ENCODE data around the gene MAPK11. TPM values are rescaled to one million over a fixed set of nuclear protein-coding genes. Genes with fewer than 3 reads are reported as not detected.
A peak's percentile ranks its signal among the peaks of the same experiment; 100 is the strongest.

The MAPK11 gene
- total and polyA plus RNA-seq, 7 experiments from 2014 or later, result 0.13 to 22.9 (median 1.4) TPM

GRCh38 chr22:50316114-50317065, 46.2 kb upstream of the MAPK11 start:
- no peak for DNase-seq

GRCh38 chr22:50315289-50316113, 45.3 kb upstream of the MAPK11 start:
- ChIA-PET CTCF (no interaction called here), POLR2A (interaction anchor here (0.8 to 1.3 kb wide), 3 partner anchors 10 to 64 kb away, joined by 3 to 9 read pairs (median 3); partner anchors contain the start of gene HDAC10)
- Histone ChIP-seq H3K27ac (ENCODE audit: low read depth, low read length) (peak overlapping the region; percentile 64), H3K36me3 (ENCODE audit: control insufficient read depth in 2 of 3, insufficient read depth in 3 of 3, low read length in 3 of 3) (no peaks in the 10 kb centered on the region), H3K9me3 (ENCODE audit: control insufficient read depth in 2 of 3, low read length in 3 of 3) (no peaks in the 10 kb centered on the region), H3K27me3 (ENCODE audit: control insufficient read depth in 2 of 2, insufficient read depth in 2 of 2, low read length in 2 of 2) (no peaks in the 10 kb centered on the region), H3K4me3 (ENCODE audit: low read length) (no peak overlapping the region), H3K4me1 (ENCODE audit: control insufficient read depth in 2 of 2, insufficient read depth in 2 of 2, low read length in 2 of 2) (peaks cover 14 to 17% of the 10 kb centered on the region in 2 donors)
- peaks cover 9 to 18% (median 12%) of the 10 kb centered on the region in 7 donors for H3K4me1 Mint-ChIP-seq
- H3K27me3 Mint-ChIP-seq, result no peaks in the 10 kb centered on the region
- no peaks in the 10 kb centered on the region for H3K9me3 Mint-ChIP-seq
- no peak for DNase-seq
- intact Hi-C loops (cut with micrococcal nuclease), result loop anchor here (2.0 kb wide), 2 partner anchors 27 to 45 kb away; partner anchors contain the start of genes MAPK11 (in 1 of the 2) and PPP6R2 (in 1 of the 2)
- ATAC-seq, result no peak
- peak overlapping the region in 6 of 9 donors; percentile 66 to 83 (median 74) for H3K27ac Mint-ChIP-seq
- H3K4me3 Mint-ChIP-seq, result peak overlapping the region; percentile 27 to 90 (median 72)
- no peaks in the 10 kb centered on the region for H3K36me3 Mint-ChIP-seq

More at GRCh38 chr22:50316114-50317065, 46.2 kb upstream of the MAPK11 start:
- Histone ChIP-seq H3K36me3 (ENCODE audit: control insufficient read depth in 2 of 3, insufficient read depth in 3 of 3, low read length in 3 of 3) (no peaks in the 10 kb centered on the region), H3K9me3 (ENCODE audit: control insufficient read depth in 2 of 3, low read length in 3 of 3) (no peaks in the 10 kb centered on the region), H3K4me1 (ENCODE audit: control insufficient read depth in 2 of 2, insufficient read depth in 2 of 2, low read length in 2 of 2) (peaks cover 14 to 17% of the 10 kb centered on the region in 2 donors), H3K27ac (ENCODE audit: low read depth, low read length) (no peak overlapping the region), H3K27me3 (ENCODE audit: control insufficient read depth in 2 of 2, insufficient read depth in 2 of 2, low read length in 2 of 2) (no peaks in the 10 kb centered on the region), H3K4me3 (ENCODE audit: low read length) (no peak overlapping the region)
- ATAC-seq, result no peak
- intact Hi-C loops (cut with micrococcal nuclease), result no loop called here
- H3K36me3 Mint-ChIP-seq, result no peaks in the 10 kb centered on the region
- H3K27ac Mint-ChIP-seq, result no peak overlapping the region
- H3K4me1 Mint-ChIP-seq, result peaks cover 9 to 18% (median 12%) of the 10 kb centered on the region in 7 donors
- no peak overlapping the region for H3K4me3 Mint-ChIP-seq
- ChIA-PET POLR2A (no interaction called here), CTCF (no interaction called here)
- H3K27me3 Mint-ChIP-seq, result no peaks in the 10 kb centered on the region
- no peaks in the 10 kb centered on the region for H3K9me3 Mint-ChIP-seq

- intact Hi-C loops (cut with micrococcal nuclease), result loop anchor here (1.0 to 5.0 kb wide), 5 partner anchors 13 to 62 kb away; partner anchors contain the start of genes DENND6B (in 1 of the 2), HDAC10 (in 1 of the 2), MAPK11 (in 1 of the 2) and PPP6R2 (in 1 of the 2)
Observed at GRCh38 chr22:50314455-50315288, 44.5 kb upstream of the MAPK11 start.

GRCh38 chr22:50314081-50314454, 43.9 kb upstream of the MAPK11 start:
- DNase-seq (no peak), ATAC-seq (no peak)
- Mint-ChIP-seq H3K27ac (peak overlapping the region; percentile 74 to 97 (median 88)), H3K27me3 (no peaks in the 10 kb centered on the region), H3K9me3 (no peaks in the 10 kb centered on the region), H3K36me3 (no peaks in the 10 kb centered on the region), H3K4me3 (peak overlapping the region; percentile 76 to 92 (median 87)), H3K4me1 (peaks cover 9 to 18% (median 12%) of the 10 kb centered on the region in 7 donors)
- ChIA-PET CTCF (interaction anchor here (1.2 kb wide), 1 partner anchor 13 kb away, joined by 4 read pairs; the partner anchor contains the start of gene DENND6B), POLR2A (interaction anchor here (1.0 to 1.3 kb wide), 2 partner anchors 11 to 63 kb away, joined by 3 to 9 read pairs; partner anchors contain the start of gene HDAC10)
- H3K27me3 ChIP-seq (ENCODE audit: control insufficient read depth in 2 of 2, insufficient read depth in 2 of 2, low read length in 2 of 2), result no peaks in the 10 kb centered on the region
- H3K4me1 ChIP-seq (ENCODE audit: control insufficient read depth in 2 of 2, insufficient read depth in 2 of 2, low read length in 2 of 2), result peaks cover 14 to 17% of the 10 kb centered on the region in 2 donors
- peak overlapping the region; percentile 53 for H3K4me3 ChIP-seq (ENCODE audit: low read length)
- no peaks in the 10 kb centered on the region for H3K9me3 ChIP-seq (ENCODE audit: control insufficient read depth in 2 of 3, low read length in 3 of 3)
- H3K27ac ChIP-seq (ENCODE audit: low read depth, low read length), result peak overlapping the region; percentile 64
- intact Hi-C loops (cut with micrococcal nuclease), result loop anchor here (1.0 to 5.0 kb wide), 5 partner anchors 13 to 62 kb away; partner anchors contain the start of genes DENND6B (in 1 of the 2), HDAC10 (in 1 of the 2), MAPK11 (in 1 of the 2) and PPP6R2 (in 1 of the 2)
- H3K36me3 ChIP-seq (ENCODE audit: control insufficient read depth in 2 of 3, insufficient read depth in 3 of 3, low read length in 3 of 3), result no peaks in the 10 kb centered on the region

More at GRCh38 chr22:50314455-50315288, 44.5 kb upstream of the MAPK11 start:
- H3K27me3 Mint-ChIP-seq, result no peaks in the 10 kb centered on the region
- Histone ChIP-seq H3K4me1 (ENCODE audit: control insufficient read depth in 2 of 2, insufficient read depth in 2 of 2, low read length in 2 of 2) (peaks cover 14 to 17% of the 10 kb centered on the region in 2 donors), H3K27ac (ENCODE audit: low read depth, low read length) (peak overlapping the region; percentile 64), H3K36me3 (ENCODE audit: control insufficient read depth in 2 of 3, insufficient read depth in 3 of 3, low read length in 3 of 3) (no peaks in the 10 kb centered on the region), H3K4me3 (ENCODE audit: low read length) (peak overlapping the region; percentile 53), H3K9me3 (ENCODE audit: control insufficient read depth in 2 of 3, low read length in 3 of 3) (no peaks in the 10 kb centered on the region), H3K27me3 (ENCODE audit: control insufficient read depth in 2 of 2, insufficient read depth in 2 of 2, low read length in 2 of 2) (no peaks in the 10 kb centered on the region)
- DNase-seq, result peak; percentile 44 to 71 (median 60)
- ChIA-PET CTCF (interaction anchor here (0.7 kb wide), 1 partner anchor 70 kb away, joined by 3 read pairs; the partner anchor contains the start of gene TUBGCP6), POLR2A (interaction anchor here (0.8 to 1.3 kb wide), 3 partner anchors 10 to 63 kb away, joined by 3 to 9 read pairs (median 3); partner anchors contain the start of gene HDAC10)
- no peaks in the 10 kb centered on the region for H3K9me3 Mint-ChIP-seq
- ATAC-seq, result peak; percentile 94
- H3K4me1 Mint-ChIP-seq, result peaks cover 9 to 18% (median 12%) of the 10 kb centered on the region in 7 donors
- peak overlapping the region; percentile 76 to 92 (median 87) for H3K4me3 Mint-ChIP-seq
- H3K36me3 Mint-ChIP-seq, result no peaks in the 10 kb centered on the region
- H3K27ac Mint-ChIP-seq, result peak overlapping the region; percentile 79 to 97 (median 88)

- Mint-ChIP-seq H3K27me3 (peaks cover 0 to 3% (median 3%) of the 10 kb centered on the region in 5 donors), H3K36me3 (no peaks in the 10 kb centered on the region), H3K27ac (peak overlapping the region in 6 of 9 donors; percentile 45 to 94 (median 86)), H3K4me3 (peak overlapping the region in 9 of 10 donors; percentile 62 to 91 (median 86)), H3K4me1 (peaks cover 11 to 21% (median 12%) of the 10 kb centered on the region in 7 donors), H3K9me3 (no peaks in the 10 kb centered on the region)
- Histone ChIP-seq H3K27me3 (ENCODE audit: control insufficient read depth in 2 of 2, insufficient read depth in 2 of 2, low read length in 2 of 2) (no peaks in the 10 kb centered on the region), H3K27ac (ENCODE audit: low read depth, low read length) (peak overlapping the region; percentile 64), H3K9me3 (ENCODE audit: control insufficient read depth in 2 of 3, low read length in 3 of 3) (no peaks in the 10 kb centered on the region), H3K36me3 (ENCODE audit: control insufficient read depth in 2 of 3, insufficient read depth in 3 of 3, low read length in 3 of 3) (no peaks in the 10 kb centered on the region), H3K4me1 (ENCODE audit: control insufficient read depth in 2 of 2, insufficient read depth in 2 of 2, low read length in 2 of 2) (peaks cover 14 to 17% of the 10 kb centered on the region in 2 donors), H3K4me3 (ENCODE audit: low read length) (peak overlapping the region; percentile 53)
- ATAC-seq (no peak), DNase-seq (no peak)
- ChIA-PET CTCF (interaction anchor here (1.2 kb wide), 1 partner anchor 13 kb away, joined by 4 read pairs; the partner anchor contains the start of gene DENND6B), POLR2A (no interaction called here)
- intact Hi-C loops (cut with micrococcal nuclease), result loop anchor here in 1 of 2 donors (5.0 kb wide), 1 partner anchor 61 kb away; the partner anchor contains the start of gene HDAC10
Observed at GRCh38 chr22:50313600-50313999, 43.4 kb upstream of the MAPK11 start.

All from naive thymus-derived CD4-positive, alpha-beta T cell (primary cell).